GM12865 (cell line): ENCODE results near the gene IAH1.

Experiments used
- DNase-seq: peaks from one replicate; pipeline ENCODE4 v3.0.0; 2010; ENCODE audit warnings: low read depth
- H3K4me3 ChIP-seq: 2 replicates; pipeline ENCODE4 v1.5.1; 2011; ENCODE audit warnings: mild to moderate bottlenecking, low read depth, low read length, control low read depth
- CTCF ChIP-seq: IDR thresholded peaks from 2 replicates; pipeline ENCODE4 v1.5.1; 2011; ENCODE audit warnings: low read length, control low read depth, low read depth, inconsistent platforms; ENCODE audit not compliant: insufficient read depth; ENCODE audit errors: missing control alignments

IAH1 gene

GRCh38 chr2:9474361-9475057 lies at the start of gene IAH1:
TSS of gene IAH1 (plus strand) at chr2:9474551. CDS start at chr2:9474567, 16 bp downstream.
- TF ChIP-seq CTCF: no peak
- peak; percentile 73 for DNase-seq
- peak within 1 kb of the TSS; percentile 93 for H3K4me3 ChIP-seq

- H3K4me3 ChIP-seq: no peak overlapping the region
- no peak for TF ChIP-seq CTCF
- no peak for DNase-seq
These were observed 45.3 kb upstream of the IAH1 start for GRCh38 chr2:9428965-9429577.

GRCh38 chr2:9430316-9431293 lies 43.7 kb upstream of the IAH1 start:
- DNase-seq: no peak

GRCh38 chr2:9434489-9434888 lies 39.9 kb upstream of the IAH1 start:
- H3K4me3 ChIP-seq: no peak overlapping the region
- no peak for DNase-seq
- no peak for TF ChIP-seq CTCF

More at GRCh38 chr2:9430316-9431293, 43.7 kb upstream of the IAH1 start:
- H3K4me3 ChIP-seq: no peak overlapping the region
- TF ChIP-seq CTCF: no peak

- no peak overlapping the region for H3K4me3 ChIP-seq
- no peak for TF ChIP-seq CTCF
- no peak for DNase-seq
These were observed 34.8 kb upstream of the IAH1 start for GRCh38 chr2:9439536-9439935.

GRCh38 chr2:9440058-9440727 lies 34.2 kb upstream of the IAH1 start:
- H3K4me3 ChIP-seq: no peak overlapping the region
- no peak for TF ChIP-seq CTCF
- no peak for DNase-seq
